ENCODE results near the gene TTF1. TPM values are rescaled to one million over a fixed set of nuclear protein-coding genes. Genes with fewer than 3 reads are reported as not detected.

TTF1 gene
- total RNA-seq, 1 donor from 2014 or later = 8.9 TPM

- Mint-ChIP-seq H3K4me1 (ENCODE audit: low read depth) (peaks cover 3% of the 10 kb centered on the region), H3K9me3 (ENCODE audit: low read depth) (no peaks in the 10 kb centered on the region), H3K27ac (ENCODE audit: unreplicated experiment) (no peak overlapping the region), H3K4me3 (ENCODE audit: unreplicated experiment) (no peak overlapping the region), H3K27me3 (ENCODE audit: low read depth) (no peaks in the 10 kb centered on the region), H3K36me3 (ENCODE audit: low read depth) (peaks cover 2% of the 10 kb centered on the region)
- no peak for TF ChIP-seq CTCF (IDR thresholded peaks at IDR 0.05)
- no peak for DNase-seq (ENCODE audit: low spot score)
Measured at GRCh38 chr9:132367613-132368313, 38.9 kb downstream of the TTF1 start.

GRCh38 chr9:132366481-132366880, 40.2 kb downstream of the TTF1 start:
- Mint-ChIP-seq H3K36me3 (ENCODE audit: low read depth) (peaks cover 2% of the 10 kb centered on the region), H3K9me3 (ENCODE audit: low read depth) (no peaks in the 10 kb centered on the region), H3K4me1 (ENCODE audit: low read depth) (no peaks in the 10 kb centered on the region), H3K4me3 (ENCODE audit: unreplicated experiment) (no peak overlapping the region), H3K27ac (ENCODE audit: unreplicated experiment) (no peak overlapping the region), H3K27me3 (ENCODE audit: low read depth) (no peaks in the 10 kb centered on the region)
- no peak for DNase-seq (ENCODE audit: low spot score)
- no peak for TF ChIP-seq CTCF (IDR thresholded peaks at IDR 0.05)

- no peaks in the 10 kb centered on the region for H3K27me3 Mint-ChIP-seq (ENCODE audit: low read depth)
- TF ChIP-seq CTCF (IDR thresholded peaks at IDR 0.05) = no peak
- H3K27ac Mint-ChIP-seq (ENCODE audit: unreplicated experiment) = no peak overlapping the region
- peaks cover 2% of the 10 kb centered on the region for H3K36me3 Mint-ChIP-seq (ENCODE audit: low read depth)
- no peaks in the 10 kb centered on the region for H3K4me1 Mint-ChIP-seq (ENCODE audit: low read depth)
- no peak for DNase-seq (ENCODE audit: low spot score)
- H3K9me3 Mint-ChIP-seq (ENCODE audit: low read depth) = no peaks in the 10 kb centered on the region
- H3K4me3 Mint-ChIP-seq (ENCODE audit: unreplicated experiment) = no peak overlapping the region
Measured at GRCh38 chr9:132365986-132366385, 40.7 kb downstream of the TTF1 start.

GRCh38 chr9:132364068-132364467, 42.6 kb downstream of the TTF1 start:
- H3K4me1 Mint-ChIP-seq (ENCODE audit: low read depth) = no peaks in the 10 kb centered on the region
- H3K4me3 Mint-ChIP-seq (ENCODE audit: unreplicated experiment) = no peak overlapping the region
- no peak for DNase-seq (ENCODE audit: low spot score)
- no peak for TF ChIP-seq CTCF (IDR thresholded peaks at IDR 0.05)
- H3K36me3 Mint-ChIP-seq (ENCODE audit: low read depth) = no peaks in the 10 kb centered on the region
- H3K9me3 Mint-ChIP-seq (ENCODE audit: low read depth) = no peaks in the 10 kb centered on the region
- no peaks in the 10 kb centered on the region for H3K27me3 Mint-ChIP-seq (ENCODE audit: low read depth)
- H3K27ac Mint-ChIP-seq (ENCODE audit: unreplicated experiment) = no peak overlapping the region

GRCh38 chr9:132357764-132358163, 48.9 kb downstream of the TTF1 start:
- DNase-seq (ENCODE audit: low spot score) = no peak
- H3K27ac Mint-ChIP-seq (ENCODE audit: unreplicated experiment) = no peak overlapping the region
- no peak for TF ChIP-seq CTCF (IDR thresholded peaks at IDR 0.05)
- H3K27me3 Mint-ChIP-seq (ENCODE audit: low read depth) = no peaks in the 10 kb centered on the region
- peaks cover 17% of the 10 kb centered on the region for H3K4me1 Mint-ChIP-seq (ENCODE audit: low read depth)
- H3K36me3 Mint-ChIP-seq (ENCODE audit: low read depth) = peaks cover 8% of the 10 kb centered on the region
- H3K9me3 Mint-ChIP-seq (ENCODE audit: low read depth) = no peaks in the 10 kb centered on the region
- H3K4me3 Mint-ChIP-seq (ENCODE audit: unreplicated experiment) = no peak overlapping the region

Data from chondrocyte (in vitro differentiated cells).